Neutrophil (primary cell): ENCODE results near the gene PSMA7.

Experiments used
- H3K27ac ChIP-seq: fragments of 200-600 bp; sonication (generic); 2 replicates; pipeline ENCODE4 v1.5.1; 2016; ENCODE audit warnings: mild to moderate bottlenecking, moderate library complexity
- H3K27me3 ChIP-seq: fragments of 200-600 bp; sonication (generic); 2 replicates; pipeline ENCODE4 v1.6.0; 2016; ENCODE audit warnings: mild to moderate bottlenecking
- H3K36me3 ChIP-seq: fragments of 200-600 bp; sonication (generic); 2 replicates; pipeline ENCODE4 v1.5.1; 2017
- H3K4me1 ChIP-seq, 2 experiments: fragments of 200-600 bp in 1 of 2; sonication (generic) in 1 of 2; 1 replicate in 1 of 2; 2 replicates in 1 of 2; pipeline versions ENCODE4 v1.5.1 to v1.6.1; 2013 to 2016; ENCODE audit warnings: low read depth in 1 of 2, low read length in 1 of 2, mild to moderate bottlenecking in 1 of 2, moderate library complexity in 1 of 2; ENCODE audit not compliant: control insufficient read depth in 1 of 2, insufficient read depth in 1 of 2
- H3K4me3 ChIP-seq, 2 experiments: fragments of 200-600 bp in 1 of 2; sonication (generic) in 1 of 2; 1 replicate in 1 of 2; 2 replicates in 1 of 2; pipeline ENCODE4 v1.5.1; 2013 to 2016; ENCODE audit warnings: low read depth in 1 of 2, low read length in 1 of 2, mild to moderate bottlenecking in 1 of 2, moderate library complexity in 1 of 2
- H3K9me3 ChIP-seq: fragments of 200-600 bp; sonication (generic); 2 replicates; pipeline ENCODE4 v1.5.1; 2016
- TF ChIP-seq, protein P1 (sequence below): fragments of 200-600 bp; sonication (generic); IDR thresholded peaks from 2 replicates; pipeline ENCODE4 v1.5.1; 2016; ENCODE audit warnings: antibody characterized with exemption

Gene PSMA7

DNA sequence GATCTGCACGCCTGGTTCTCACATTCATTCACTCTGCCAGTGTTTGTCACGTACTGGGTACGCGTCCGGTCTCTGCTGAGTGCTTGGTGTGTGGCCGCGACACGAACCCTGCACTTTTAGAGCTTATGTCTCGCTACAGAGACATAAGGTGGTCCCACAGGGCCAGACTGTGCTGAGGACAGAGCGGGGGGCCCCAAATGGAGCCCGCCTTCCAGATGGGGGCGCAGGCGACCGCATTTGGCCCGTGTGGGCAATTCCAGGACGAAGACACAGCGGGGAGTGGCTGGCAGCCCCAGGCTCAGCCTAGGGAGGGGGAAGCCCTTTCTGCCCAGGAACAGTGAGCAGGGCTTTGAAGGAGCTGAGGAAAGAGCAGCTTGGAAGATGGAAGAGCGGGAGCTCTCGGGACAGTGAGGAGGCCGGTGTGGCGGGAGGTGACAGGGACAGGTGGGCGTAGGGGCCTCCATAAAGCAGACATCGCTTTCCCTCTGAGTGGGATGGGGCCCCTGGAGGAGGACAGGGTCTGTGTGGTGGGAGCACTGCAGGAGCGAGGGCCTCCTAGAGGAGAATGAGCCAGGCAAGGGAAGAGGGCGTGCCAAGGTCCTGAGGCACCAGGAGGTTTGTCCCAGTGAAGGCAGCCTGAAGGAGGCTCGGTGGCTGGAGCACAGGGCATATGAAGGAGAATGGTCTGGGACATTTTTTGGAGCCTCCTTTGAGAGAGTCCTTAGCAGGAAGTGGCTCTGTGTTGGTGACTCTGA, 31.9 kb upstream of the PSMA7 start:
- H3K9me3 ChIP-seq = no peaks in the 10 kb centered on the region
- no peaks in the 10 kb centered on the region for H3K27me3 ChIP-seq
- no peaks in the 10 kb centered on the region for H3K4me1 ChIP-seq
- TF ChIP-seq, protein P1, sequence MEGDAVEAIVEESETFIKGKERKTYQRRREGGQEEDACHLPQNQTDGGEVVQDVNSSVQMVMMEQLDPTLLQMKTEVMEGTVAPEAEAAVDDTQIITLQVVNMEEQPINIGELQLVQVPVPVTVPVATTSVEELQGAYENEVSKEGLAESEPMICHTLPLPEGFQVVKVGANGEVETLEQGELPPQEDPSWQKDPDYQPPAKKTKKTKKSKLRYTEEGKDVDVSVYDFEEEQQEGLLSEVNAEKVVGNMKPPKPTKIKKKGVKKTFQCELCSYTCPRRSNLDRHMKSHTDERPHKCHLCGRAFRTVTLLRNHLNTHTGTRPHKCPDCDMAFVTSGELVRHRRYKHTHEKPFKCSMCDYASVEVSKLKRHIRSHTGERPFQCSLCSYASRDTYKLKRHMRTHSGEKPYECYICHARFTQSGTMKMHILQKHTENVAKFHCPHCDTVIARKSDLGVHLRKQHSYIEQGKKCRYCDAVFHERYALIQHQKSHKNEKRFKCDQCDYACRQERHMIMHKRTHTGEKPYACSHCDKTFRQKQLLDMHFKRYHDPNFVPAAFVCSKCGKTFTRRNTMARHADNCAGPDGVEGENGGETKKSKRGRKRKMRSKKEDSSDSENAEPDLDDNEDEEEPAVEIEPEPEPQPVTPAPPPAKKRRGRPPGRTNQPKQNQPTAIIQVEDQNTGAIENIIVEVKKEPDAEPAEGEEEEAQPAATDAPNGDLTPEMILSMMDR = no peak
- peaks cover 40% of the 10 kb centered on the region for H3K36me3 ChIP-seq
- H3K4me3 ChIP-seq = no peak overlapping the region
- no peak overlapping the region for H3K27ac ChIP-seq

DNA sequence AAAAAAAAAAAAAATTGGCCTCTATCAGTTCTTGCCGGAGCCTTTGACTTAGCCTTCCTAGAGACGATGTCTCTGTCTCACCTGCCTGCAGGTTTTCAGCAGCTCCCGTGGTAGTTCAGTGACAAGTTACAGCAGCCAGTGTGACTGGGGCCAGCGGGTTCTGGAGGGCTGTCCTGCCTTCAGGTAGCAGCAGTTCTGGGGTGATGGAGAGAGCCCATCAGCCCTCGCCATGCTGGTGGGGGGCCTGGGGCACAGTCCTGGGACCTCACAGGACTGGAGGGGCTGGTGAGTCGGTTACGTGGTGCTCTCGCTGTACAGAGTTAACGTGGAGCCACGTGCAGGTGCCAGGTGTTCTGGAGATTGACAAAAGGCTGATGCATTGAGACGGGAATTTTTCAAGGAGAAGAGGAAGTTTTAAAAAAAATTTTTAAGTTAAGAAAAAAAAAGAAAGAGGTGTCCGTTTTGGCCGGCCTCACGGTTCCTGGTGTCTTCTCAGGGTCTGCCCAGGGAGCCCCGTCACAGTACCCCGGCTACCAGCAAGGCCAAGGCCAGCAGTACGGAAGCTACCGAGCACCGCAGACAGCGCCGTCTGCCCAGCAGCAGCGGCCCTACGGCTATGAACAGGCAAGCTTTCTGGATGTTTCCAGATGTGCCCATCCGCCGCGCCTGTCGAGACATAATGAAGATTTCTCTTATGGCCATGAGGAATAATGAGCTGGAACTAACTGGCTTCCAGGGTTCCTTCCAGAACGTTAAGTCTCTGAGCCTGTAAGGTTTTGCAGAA, 31.0 kb upstream of the PSMA7 start:
- H3K27ac ChIP-seq = no peak overlapping the region
- TF ChIP-seq, protein P1 = no peak
- no peaks in the 10 kb centered on the region for H3K9me3 ChIP-seq
- H3K4me1 ChIP-seq = no peaks in the 10 kb centered on the region
- peaks cover 41% of the 10 kb centered on the region for H3K36me3 ChIP-seq
- no peak overlapping the region for H3K4me3 ChIP-seq
- no peaks in the 10 kb centered on the region for H3K27me3 ChIP-seq

- Histone ChIP-seq H3K27me3 (no peaks in the 10 kb centered on the region), H3K4me1 (no peaks in the 10 kb centered on the region), H3K27ac (no peak overlapping the region), H3K4me3 (no peak overlapping the region), H3K36me3 (peaks cover 42% of the 10 kb centered on the region), H3K9me3 (no peaks in the 10 kb centered on the region)
- TF ChIP-seq, protein P1 = no peak
These were observed 29.5 kb upstream of the PSMA7 start for GRCh38 chr20:62172666-62173065.

GRCh38 chr20:62171245-62171644, 28.1 kb upstream of the PSMA7 start:
- Histone ChIP-seq H3K9me3 (no peaks in the 10 kb centered on the region), H3K4me1 (no peaks in the 10 kb centered on the region), H3K27me3 (no peaks in the 10 kb centered on the region), H3K36me3 (peaks cover 45% of the 10 kb centered on the region), H3K4me3 (no peak overlapping the region), H3K27ac (no peak overlapping the region)
- TF ChIP-seq, protein P1 = no peak

- no peaks in the 10 kb centered on the region for H3K4me1 ChIP-seq
- no peak overlapping the region for H3K27ac ChIP-seq
- H3K9me3 ChIP-seq = no peaks in the 10 kb centered on the region
- peaks cover 48% of the 10 kb centered on the region for H3K36me3 ChIP-seq
- H3K4me3 ChIP-seq = no peak overlapping the region
- H3K27me3 ChIP-seq = no peaks in the 10 kb centered on the region
- TF ChIP-seq, protein P1 = no peak
These were observed 27.3 kb upstream of the PSMA7 start for GRCh38 chr20:62170536-62170935.
